Activated CD8-positive, alpha-beta memory T cell treated with anti-CD3 and anti-CD28 coated beads, Interleukin-2, amount 50 U/mL, for 24 hours (primary cell): Measurements from ENCODE around the gene LPAR3.

Source experiments
- DNase-seq: peaks from one replicate; pipeline ENCODE4 v3.0.0-alpha.2; 2020; ENCODE audit errors: extremely low read depth

Gene LPAR3

DNA sequence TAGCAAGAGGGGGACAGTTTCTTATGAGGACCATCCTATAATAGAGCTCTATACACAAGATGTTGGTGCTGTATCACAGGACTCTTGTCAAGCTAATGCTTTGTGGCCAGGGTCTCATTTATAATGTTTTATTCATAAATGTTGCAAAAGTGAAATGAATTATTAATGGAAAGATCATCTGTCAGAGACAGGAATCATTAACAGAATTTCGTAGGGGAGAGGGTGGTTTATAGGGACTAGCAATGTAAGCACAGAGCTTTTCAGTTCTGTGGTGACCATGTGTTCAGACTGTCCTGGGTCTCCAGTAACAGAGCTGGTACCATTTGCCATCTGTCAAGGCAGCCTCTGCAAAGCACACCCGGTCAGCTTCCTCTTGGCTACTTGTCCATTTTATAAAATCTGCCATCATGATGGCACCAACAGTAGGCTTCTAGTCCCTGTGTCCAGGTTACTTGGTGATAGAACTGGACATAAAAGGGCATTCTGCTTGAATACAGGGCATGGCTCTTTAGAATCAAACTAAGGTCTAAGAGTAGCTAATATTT lies 36.2 kb downstream of the LPAR3 start:
- no peak for DNase-seq

DNA sequence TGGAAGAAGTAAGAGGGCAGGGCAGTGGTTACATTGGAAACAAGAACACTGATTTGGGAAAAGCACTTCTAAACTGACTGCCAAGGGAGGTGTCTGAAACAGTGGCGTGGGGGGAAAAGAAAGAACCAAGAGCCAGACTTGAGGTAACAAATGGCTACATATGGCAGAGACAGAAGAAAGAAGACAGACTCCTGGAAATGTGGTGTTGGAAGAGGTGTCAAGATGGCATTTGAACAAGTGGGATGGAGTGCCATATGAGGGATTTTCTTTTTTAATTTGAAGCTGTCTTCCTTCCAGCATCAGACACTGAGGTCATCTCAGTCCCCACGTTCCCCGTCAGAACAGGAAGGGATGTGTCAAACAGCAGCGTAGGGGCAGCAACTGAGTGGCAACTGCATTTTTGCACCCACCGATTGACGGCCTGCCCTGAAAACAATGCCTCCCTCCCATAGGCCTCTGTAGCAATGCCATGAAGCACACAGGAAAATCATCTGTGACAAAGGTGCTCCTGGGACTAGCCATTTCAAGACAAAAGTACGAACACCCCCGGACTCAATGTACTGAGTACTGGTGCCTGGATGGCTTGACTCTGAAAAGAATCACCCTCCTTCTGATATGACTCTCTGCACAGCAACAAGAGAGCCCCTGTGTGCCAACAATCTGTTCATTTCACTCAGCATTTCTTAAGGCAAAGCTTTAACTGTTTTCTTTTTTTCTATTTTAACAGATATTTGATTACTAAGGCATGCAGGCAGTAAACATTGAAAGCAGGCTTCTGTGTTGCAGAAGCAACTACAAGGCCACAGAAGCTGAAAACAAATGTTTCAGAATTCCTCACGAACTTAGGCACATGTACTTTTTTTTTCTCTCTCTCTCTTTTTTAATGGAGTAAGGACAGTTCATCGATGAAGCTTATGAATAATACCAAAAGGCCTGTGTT lies 37.0 kb downstream of the LPAR3 start:
- DNase-seq: no peak

DNA sequence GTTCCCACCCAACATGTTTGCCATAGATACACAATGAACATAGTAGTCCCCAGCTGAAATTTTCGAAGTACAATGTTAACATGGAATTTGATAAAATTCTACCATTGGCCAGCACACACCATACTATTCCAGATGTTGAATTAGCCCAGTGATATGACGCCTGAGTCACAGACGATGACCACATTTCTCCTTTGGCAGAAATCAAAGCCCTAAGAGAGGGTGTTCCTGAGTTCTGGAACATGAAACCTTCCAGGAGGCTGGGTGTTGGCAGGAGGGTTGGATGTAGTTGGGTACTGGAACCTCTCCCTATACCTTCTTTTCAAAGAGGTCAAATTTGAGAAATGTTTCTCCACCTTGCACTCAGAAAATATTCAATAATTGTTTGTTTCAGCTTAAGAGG lies 37.8 kb downstream of the LPAR3 start:
- DNase-seq: no peak

DNA sequence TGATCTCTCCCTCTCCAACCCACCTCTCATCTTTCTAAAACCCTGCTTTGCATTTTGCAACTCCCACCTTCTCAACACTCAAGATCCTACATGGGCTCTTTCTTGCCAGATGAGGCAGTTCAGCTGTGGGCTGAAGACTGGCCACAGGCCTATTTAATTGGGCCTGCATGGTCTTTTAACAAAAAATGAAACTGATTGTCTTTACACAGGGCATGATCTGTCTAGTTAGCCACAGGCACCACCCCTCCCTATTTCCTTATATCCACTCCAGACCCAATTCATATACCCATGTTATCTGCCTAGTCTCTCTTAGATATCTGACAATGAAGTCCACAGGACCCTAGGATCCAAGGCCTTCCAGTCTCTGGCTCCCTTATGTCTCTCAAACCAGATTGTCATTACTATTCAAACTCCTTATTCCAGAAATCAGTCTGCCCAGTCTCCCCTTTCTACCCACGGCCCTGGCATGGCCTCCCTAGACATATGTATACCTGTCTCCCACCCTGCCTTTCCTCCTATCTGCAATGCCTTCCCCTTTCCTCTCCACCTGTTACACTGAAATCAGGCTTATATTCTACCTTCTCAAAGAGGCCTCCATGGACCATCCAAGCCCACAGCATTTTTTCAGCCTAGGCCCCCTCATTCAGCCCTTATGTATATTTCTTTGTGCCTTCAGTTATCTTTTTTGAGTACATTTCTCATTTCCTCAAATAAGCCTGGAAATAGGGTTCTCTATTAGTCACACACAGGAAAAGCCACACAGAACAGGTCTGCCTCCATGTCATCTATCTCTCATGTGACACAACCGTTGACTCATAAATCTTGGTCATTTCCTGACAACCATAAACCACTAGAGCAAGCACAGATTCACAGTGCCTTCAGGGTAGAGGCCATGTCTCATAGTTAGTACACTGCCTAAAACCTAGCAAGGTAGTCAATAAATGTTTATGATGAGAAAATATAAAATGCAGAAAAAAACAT lies 39.0 kb downstream of the LPAR3 start:
- DNase-seq: no peak

GRCh38 chr1:84851839-84852238 lies 41.2 kb downstream of the LPAR3 start:
- DNase-seq: no peak

DNA sequence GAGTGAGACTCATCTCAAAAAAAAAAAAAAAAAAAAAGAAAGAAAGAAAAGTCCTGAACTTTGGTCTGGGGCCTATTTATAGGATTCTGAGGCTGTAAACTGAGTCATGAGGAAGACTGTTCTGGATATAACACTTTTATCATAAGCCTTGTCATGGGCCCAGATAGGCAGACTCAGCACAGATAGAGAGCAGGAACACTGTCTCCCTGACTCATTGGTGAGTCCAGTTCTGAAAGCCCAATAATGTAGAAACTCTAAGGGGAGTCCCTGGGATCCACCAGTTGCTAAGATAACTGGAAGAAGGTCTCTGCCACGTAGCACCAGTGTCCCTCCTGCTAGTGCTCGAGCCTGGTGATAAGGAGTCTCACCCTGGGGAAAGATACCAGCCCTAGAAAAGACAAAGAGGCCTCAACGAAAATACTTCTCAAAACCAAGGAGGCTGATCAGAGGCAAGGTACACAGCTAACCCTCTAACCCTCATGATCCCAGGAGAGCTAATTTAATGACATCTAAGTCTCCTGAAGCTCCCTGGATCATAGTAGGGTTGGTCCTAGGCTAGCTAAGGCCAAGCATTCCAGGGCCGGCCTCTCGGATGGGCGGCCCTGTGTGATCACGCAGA lies 43.5 kb downstream of the LPAR3 start:
- DNase-seq: no peak

DNA sequence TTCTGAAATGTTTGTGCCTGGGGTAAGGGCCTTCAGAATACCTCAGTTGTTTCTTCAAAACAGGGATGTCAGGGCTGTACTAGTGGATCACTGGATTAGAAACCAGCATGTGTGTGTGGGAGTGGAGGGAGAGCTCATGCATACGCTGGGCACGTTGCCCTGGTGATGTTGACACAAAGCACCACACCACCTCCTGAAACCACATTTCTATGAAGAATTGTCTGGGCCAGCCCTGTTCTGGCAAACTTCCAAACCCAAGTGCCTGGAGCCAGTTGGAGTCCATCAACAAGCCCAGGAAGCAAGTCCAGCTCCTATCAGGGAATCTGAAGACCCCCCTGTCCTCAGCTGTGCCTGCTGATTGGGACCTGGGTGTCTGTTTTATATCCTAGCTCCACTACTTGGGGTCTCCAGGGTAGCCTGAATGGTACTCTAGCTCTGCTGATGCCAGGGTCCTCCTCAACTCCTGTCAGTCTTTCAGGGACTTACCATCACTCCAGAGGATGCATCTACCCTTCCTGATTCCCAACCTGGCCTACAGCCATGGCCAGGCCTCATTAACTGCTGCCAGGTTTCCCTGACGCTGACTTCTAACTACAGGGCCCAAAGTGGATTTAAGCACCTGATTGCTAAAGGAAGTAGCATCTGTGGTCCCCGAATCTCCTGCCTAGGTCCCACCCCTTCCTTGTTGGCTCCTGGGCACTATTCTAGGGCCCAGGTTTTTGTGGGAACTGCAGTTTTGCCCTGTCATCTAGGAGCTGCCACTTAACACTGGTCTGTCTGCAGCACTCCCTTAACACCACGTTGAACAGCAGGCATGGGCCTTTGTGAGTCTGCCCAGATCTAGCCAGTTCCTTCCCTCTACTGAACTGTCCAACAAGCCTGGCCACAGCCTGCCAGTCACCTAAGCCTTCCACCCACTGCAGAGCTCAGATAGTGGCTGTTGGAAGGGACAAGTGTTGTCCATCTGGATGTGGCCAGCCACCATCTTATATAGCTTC lies 45.5 kb downstream of the LPAR3 start:
- DNase-seq: no peak

GRCh38 chr1:84846387-84846786 lies 46.6 kb downstream of the LPAR3 start:
- no peak for DNase-seq

DNA sequence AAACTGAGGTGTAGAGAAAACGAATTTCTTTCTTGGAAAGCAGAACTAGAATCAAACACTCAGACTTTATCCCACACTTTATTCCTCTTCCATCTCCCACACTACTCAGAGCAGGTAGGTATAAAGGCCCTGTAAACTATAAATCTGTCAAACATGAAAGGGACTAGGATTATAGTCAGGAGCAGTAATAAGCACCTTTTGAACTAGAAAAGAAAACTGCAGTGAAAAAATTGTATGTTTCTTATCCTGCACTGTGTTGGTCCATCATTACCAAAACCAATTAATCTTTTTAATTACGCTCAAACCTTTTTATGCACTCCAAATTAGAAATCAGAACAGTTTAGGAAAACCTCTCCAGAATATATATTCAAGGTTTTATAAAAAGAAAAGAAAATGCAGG lies 47.6 kb downstream of the LPAR3 start:
- no peak for DNase-seq

GRCh38 chr1:84844094-84844493 lies 48.9 kb downstream of the LPAR3 start:
- DNase-seq: no peak

GRCh38 chr1:84842748-84843231 lies 50.2 kb downstream of the LPAR3 start:
- no peak for DNase-seq

GRCh38 chr1:84841971-84842370 lies 51.0 kb downstream of the LPAR3 start:
- no peak for DNase-seq

GRCh38 chr1:84840346-84840745 lies 52.7 kb downstream of the LPAR3 start:
- no peak for DNase-seq

GRCh38 chr1:84839544-84839943 lies 53.5 kb downstream of the LPAR3 start:
- no peak for DNase-seq

DNA sequence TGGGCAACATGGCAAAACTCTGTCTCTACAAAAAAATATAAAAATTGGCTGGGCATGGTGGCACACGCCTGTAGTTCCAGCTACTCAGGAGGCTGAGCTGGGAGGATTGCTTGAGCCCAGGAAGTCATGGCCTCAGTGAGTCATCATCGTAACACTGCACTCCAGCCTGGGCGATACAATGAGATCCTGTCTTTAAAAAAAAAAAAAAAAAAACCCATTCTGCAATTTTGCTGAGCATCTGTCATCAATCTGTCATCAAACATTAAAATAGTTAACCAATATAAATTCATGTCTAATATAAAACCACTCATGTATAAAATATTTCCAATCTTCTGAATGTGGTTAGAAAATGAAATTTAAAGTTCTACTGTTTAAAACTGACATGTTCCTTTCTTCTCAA lies 56.9 kb downstream of the LPAR3 start:
- no peak for DNase-seq

GRCh38 chr1:84835169-84835568 lies 57.8 kb downstream of the LPAR3 start:
- DNase-seq: no peak

- DNase-seq: no peak
Observed at GRCh38 chr1:84834419-84835064, 58.5 kb downstream of the LPAR3 start.

DNA sequence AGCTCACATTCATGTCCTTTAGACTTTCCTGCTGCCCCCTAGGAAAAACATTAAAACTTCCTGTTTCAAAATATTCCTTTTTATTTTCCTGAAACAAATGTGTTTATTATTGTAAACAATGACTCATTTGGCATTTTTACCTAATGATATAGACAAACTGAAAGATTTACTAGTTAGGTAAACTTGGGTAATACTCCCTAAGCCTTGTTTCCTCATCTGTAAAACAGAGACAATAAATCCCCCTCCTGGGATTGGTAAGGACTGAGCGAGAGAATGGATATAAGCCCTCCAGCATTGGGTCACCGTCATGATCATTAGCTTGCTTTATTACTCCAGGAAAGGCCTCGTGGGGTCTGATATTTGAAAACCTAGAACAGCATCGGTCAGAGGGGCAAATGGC lies 59.8 kb downstream of the LPAR3 start:
- no peak for DNase-seq

DNA sequence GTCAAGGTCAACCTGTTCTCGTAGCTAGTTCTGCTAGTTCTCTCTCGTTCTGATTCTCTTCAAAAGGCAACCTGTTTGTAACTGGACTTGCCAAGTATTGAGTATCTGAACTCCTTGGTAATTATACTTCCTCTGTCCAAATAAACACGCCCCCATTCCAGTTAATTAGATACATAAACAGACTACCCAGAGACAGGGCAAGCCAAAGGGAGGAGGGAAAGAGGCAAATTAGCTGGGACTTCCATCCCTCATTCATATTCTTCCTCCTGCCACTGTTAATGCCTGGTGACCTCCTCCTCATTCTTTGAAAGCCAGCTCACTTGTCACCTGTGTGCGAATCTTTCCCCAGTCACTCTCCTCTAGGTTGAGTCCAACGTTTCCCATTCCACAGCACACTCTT lies 62.9 kb downstream of the LPAR3 start:
- no peak for DNase-seq

- DNase-seq: no peak
Observed at GRCh38 chr1:84827976-84828375, 65.0 kb downstream of the LPAR3 start.
